NCI-H146 treated with DMSO at 0.1 percent for 48 hours (cell line): ENCODE results near the gene MUC21.
"Not testable (repeated sequence)": the region's sequence is repeated elsewhere in the genome, so short reads cannot be mapped to it uniquely, and the experiment has no call there.

Source experiments
- DNase-seq: peaks from one replicate; lab custom pipeline; 2025; ENCODE audit not compliant: unreplicated experiment; lab: John Stamatoyannopoulos, UW

The MUC21 gene

GRCh38 chr6:31005249-31006020 is 21.9 kb downstream of the MUC21 start:
- no peak for DNase-seq

DNA sequence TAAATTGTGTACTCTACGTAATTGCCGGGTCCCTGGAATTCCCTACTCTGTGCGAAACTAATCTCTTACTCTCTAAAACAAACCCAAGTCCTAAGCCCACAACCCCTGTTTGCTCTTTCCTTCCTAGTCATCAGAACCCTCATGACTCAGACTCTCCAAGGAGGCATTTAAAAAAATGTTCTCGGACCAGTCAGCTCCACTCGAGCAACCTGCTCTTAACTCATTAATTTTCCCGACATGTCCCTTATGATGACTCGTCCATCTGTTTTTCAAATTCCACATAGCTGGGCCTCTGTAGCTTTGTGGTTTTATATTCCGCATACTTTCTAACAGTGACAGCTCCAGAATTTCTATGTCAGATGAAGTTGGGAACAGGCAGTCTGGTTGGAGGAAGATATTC is 24.2 kb downstream of the MUC21 start:
- no peak for DNase-seq

DNA sequence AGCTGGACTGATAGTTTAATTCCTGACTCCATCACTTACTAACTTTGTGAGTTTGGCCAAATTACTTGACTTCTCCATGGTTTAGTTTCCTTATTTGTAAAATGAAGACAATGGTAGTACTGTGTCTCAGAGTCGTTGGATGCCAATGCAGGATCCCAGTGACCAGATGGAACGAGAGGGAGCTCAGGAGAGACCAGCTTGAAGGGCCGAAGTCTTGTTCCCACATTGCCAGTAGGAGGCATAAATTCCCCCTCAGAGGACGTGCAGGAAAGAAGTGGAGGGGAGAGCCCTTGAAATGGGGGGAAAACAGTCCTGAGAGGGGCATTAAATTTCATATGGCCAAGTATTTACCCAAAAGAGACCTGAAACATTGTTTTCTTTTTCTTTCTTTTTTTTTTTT is 24.6 kb downstream of the MUC21 start:
- DNase-seq = no peak

DNA sequence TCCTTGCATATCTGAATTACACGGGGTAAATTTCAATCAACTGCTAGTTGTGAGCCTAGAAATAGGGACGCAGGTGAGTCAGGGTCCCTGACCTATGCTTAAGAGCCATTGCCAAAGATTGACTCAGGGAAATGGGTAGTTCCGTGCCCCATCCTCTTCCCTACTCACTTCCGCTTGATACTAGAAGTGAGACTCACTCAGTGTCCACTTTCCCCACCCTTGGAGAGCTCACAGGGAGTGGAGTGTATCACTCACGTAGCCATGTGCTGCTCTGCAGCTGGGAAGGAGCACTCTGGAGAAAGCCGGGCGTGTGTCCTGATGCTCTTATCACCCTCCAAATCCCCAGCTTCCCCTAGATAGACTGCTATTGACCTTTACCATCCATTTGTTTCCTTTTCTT is 26.2 kb downstream of the MUC21 start:
- DNase-seq = no peak

DNA sequence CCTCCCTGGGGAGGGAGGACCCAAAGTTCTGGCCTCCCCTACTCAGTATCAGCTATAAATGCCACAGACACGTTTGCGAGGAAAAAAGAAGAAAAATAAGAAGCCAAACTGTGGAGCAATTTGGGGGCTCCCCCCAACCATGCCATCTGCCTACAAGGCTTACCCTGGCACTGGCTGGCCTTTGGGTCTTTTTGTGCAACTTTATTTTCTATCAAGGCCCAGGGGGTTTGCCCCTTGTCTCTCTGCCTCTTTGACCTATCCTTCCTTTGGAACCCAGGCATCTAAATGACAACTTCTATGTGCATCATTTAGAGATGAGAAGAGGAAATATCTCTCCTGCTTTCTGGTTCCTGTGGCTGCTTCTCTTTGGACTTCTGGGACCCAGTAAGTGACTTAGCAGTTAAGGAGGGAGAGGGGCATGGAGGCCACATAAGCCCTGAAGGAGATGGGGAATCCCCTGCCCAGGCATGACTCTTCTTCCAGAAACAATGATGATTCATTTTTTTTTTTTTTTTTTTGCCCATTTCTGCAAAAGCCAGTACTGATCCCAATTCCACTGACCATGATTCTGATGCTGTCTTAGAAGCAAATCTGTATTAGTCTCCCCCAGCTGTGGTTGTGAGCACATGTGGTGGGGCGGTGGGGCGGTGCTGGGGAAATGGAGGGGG is 27.0 kb downstream of the MUC21 start, which contains the start of gene MUC22:
TSS of gene MUC22 (plus strand) at position 82 of the 668 bp plus-strand sequence. CDS start at position 315, 233 bp downstream.
- DNase-seq = no peak

- DNase-seq = no peak
Observed at GRCh38 chr6:31011153-31011552, 27.6 kb downstream of the MUC21 start.

DNA sequence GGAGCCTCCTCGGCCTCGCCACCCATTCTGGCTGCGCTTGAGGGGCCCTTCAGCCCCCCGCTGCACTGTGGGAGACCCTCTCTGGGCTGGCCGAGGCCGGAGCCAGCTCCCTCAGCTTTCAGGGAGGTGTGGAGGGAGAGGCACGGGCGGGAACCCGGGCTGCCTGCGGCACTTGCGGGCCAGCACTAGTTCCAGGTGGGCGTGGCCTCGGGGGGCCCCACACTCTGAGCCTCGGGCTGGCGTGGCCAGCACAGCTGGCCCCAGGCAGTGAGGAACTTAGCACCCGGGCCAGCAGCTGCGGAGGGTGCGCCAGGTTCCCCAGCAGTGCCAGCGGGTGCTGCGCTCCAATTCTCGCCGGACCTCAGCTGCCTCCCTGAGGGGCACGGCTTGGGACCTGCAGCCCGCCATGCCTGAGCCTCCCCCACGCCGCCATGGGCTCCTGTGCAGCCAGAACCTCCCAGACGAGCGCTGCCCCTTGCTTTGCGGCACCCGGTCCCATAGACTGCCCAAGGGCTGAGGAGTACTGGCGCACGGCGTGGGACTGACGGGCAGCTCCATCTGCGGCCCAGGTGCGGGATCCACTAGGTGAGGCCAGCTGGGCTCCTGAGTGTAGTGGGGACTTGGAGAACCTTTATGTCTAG is 33.3 kb downstream of the MUC21 start:
- DNase-seq = no peak

DNA sequence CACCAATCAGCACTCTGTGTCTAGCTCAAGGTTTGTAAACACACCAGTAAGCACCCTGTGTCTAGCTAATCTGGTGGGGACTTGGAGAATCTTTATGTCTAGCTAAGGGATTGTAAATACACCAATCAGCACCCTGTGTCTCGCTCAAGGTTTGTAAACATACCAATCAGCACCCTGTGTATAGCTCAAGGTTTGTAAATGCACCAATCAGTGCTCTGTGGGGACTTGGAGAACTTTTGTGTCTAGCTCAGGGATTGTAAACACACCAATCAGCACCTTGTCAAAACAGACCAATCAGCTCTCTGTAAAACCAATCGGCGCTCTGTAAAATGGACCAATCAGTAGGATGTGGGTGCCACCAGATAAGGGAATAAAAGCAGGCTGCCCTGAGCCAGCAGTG is 33.9 kb downstream of the MUC21 start:
- not testable (repeated sequence) for DNase-seq

- no peak for DNase-seq
Observed at GRCh38 chr6:31020057-31020456, 36.5 kb downstream of the MUC21 start.

DNA sequence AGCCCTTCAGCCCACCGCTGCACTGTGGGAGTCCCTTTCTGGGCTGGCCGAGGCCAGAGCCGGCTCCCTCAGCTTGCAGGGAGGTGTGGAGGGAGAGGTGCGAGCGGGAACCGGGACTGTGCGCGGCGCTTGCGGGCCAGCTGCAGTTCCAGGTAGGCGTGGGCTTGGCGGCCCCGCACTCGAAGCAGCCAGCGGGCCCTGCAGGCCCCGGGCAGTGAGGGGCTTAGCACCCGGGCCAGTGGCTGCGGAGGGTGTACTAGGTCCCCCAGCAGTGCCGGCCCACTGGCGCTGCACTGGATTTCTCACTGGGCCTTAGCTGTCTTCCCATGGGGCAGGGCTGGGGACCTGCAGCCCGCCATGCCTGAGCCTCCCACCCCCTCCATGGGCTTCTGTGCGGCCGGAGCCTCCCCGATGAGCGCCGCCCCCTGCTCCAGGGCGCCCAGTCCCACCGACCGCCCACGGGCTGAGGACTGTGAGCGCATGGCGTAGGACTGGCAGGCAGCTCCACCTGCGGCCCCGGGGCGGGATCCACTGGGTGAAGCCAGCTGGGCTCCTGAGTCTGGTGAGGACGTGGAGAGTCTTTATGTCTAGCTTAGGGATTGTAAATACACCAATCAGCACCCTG is 37.2 kb downstream of the MUC21 start:
- DNase-seq = not testable (repeated sequence)

GRCh38 chr6:31021705-31022531 is 38.4 kb downstream of the MUC21 start:
- DNase-seq = not testable (repeated sequence)

- DNase-seq = no peak
Observed at GRCh38 chr6:31025595-31025994, 42.1 kb downstream of the MUC21 start.

- DNase-seq = no peak
Observed at GRCh38 chr6:31031095-31031494, 47.6 kb downstream of the MUC21 start.

DNA sequence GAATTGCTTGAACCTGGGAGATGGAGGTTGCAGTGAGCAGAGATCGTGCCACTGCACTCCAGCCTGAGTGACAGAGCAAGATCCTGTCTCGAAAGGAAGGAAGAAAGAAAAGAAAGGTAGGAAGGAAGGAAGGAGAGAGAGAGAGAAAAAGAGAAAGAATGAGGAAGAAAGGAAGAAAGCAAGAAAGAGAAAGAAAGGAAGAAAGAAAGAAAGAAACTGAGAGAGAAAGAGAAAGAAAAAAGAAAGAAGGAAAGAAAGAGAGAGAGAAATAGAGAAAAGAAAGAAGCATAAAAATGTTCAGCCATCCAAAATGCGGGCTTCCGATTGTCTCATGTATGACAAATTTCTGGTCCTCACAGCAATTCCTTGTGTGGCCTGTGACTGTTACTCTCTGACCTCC is 49.6 kb downstream of the MUC21 start:
- DNase-seq = no peak

GRCh38 chr6:31035862-31036497 is 52.5 kb downstream of the MUC21 start:
- DNase-seq = no peak

GRCh38 chr6:31037169-31037568 is 53.7 kb downstream of the MUC21 start:
- DNase-seq = no peak

DNA sequence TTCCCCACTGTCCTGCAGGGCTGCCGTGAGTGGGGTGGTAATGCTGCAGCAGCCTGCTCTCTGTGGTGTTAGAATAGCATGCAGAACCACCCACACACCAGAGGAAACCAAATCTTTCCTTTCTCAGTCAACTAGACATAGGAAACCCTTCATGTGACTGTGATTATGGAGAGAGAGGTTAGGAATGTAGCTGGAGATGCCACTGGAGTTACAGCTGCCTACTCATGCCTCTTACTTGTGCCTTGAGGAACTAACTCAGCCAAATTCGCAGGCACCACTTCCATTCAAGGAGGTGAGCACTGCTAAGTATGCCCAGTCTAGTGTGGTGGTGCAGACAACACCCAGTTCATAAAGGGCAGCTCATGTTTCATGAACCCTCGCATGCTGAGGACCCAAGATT is 54.2 kb downstream of the MUC21 start:
- no peak for DNase-seq

- DNase-seq = no peak
Observed at GRCh38 chr6:31038559-31038958, 55.0 kb downstream of the MUC21 start.
